HEK293T (cell line): ENCODE data around the gene BEAN1.

Experiments
- CTCF ChIA-PET: fragments of 350-600 bp; formaldehyde crosslinking; extraction: SDS; loops from one replicate; lab custom pipeline; 2021; ENCODE audit warnings: antibody characterized with exemption, inconsistent platforms; lab: Yijun Ruan, JAX
- POLR2A ChIA-PET: fragments of 350-600 bp; formaldehyde crosslinking; extraction: SDS; loops from one replicate; lab custom pipeline; 2020; ENCODE audit warnings: antibody characterized with exemption, inconsistent platforms; lab: Yijun Ruan, JAX
- DNase-seq: peaks from one replicate; pipeline ENCODE4 v3.0.0; 2012; ENCODE audit warnings: mixed read lengths; ENCODE audit errors: extremely low spot score
- ARNT ChIP-seq: fragments of 450-650 bp; IDR thresholded peaks from 2 replicates; pipeline ENCODE4 v1.6.1; 2017; ENCODE audit warnings: mild to moderate bottlenecking
- BHLHE40 ChIP-seq: fragments of 450-650 bp; IDR thresholded peaks from 2 replicates; pipeline ENCODE4 v1.6.1; 2016; ENCODE audit warnings: mild to moderate bottlenecking, moderate library complexity, borderline replicate concordance
- CTBP1 ChIP-seq: fragments of 450-650 bp; IDR thresholded peaks from 2 replicates; pipeline ENCODE4 v1.6.1; 2016; ENCODE audit warnings: borderline replicate concordance
- ELF4 ChIP-seq: fragments of 450-650 bp; IDR thresholded peaks from 2 replicates; pipeline ENCODE4 v1.6.1; 2017; ENCODE audit warnings: antibody characterized with exemption
- FOXA1 ChIP-seq: fragments of 450-650 bp; IDR thresholded peaks from 2 replicates; pipeline ENCODE4 v1.6.1; 2016; ENCODE audit warnings: mild to moderate bottlenecking
- FOXK2 ChIP-seq: fragments of 450-650 bp; IDR thresholded peaks from 2 replicates; pipeline ENCODE4 v1.6.1; 2016; ENCODE audit warnings: mild to moderate bottlenecking
- FOXM1 ChIP-seq: fragments of 450-650 bp; IDR thresholded peaks from 2 replicates; pipeline ENCODE4 v1.6.1; 2017; ENCODE audit warnings: mild to moderate bottlenecking, borderline replicate concordance
- HDGF ChIP-seq: fragments of 450-650 bp; IDR thresholded peaks from 2 replicates; pipeline ENCODE4 v1.6.1; 2017; ENCODE audit warnings: antibody characterized with exemption, borderline replicate concordance
- L3MBTL2 ChIP-seq: fragments of 450-650 bp; conservative IDR thresholded peaks from 2 replicates; pipeline ENCODE4 v1.6.1; 2016; ENCODE audit warnings: mild to moderate bottlenecking
- LEF1 ChIP-seq: fragments of 450-650 bp; IDR thresholded peaks from 2 replicates; pipeline ENCODE4 v1.6.1; 2017; ENCODE audit warnings: mild to moderate bottlenecking, borderline replicate concordance
- NFRKB ChIP-seq: fragments of 450-650 bp; IDR thresholded peaks from 2 replicates; pipeline ENCODE4 v1.6.1; 2016; ENCODE audit warnings: mild to moderate bottlenecking, moderate library complexity
- SP1 ChIP-seq: fragments of 450-650 bp; IDR thresholded peaks from 2 replicates; pipeline ENCODE4 v1.6.1; 2017
- SUZ12 ChIP-seq: fragments of 450-650 bp; IDR thresholded peaks from 2 replicates; pipeline ENCODE4 v1.6.1; 2016; ENCODE audit warnings: mild to moderate bottlenecking
- TARDBP ChIP-seq: fragments of 450-650 bp; IDR thresholded peaks from 2 replicates; pipeline ENCODE4 v1.6.1; 2016
- ZNF384 ChIP-seq: fragments of 450-650 bp; IDR thresholded peaks from 2 replicates; pipeline ENCODE4 v1.6.1; 2016
- TF ChIP-seq, protein P1 (sequence below): fragments of 450-650 bp; IDR thresholded peaks from 2 replicates; pipeline ENCODE4 v1.6.1; 2016

Gene BEAN1

GRCh38 chr16:66381585-66382170, 45.4 kb upstream of the BEAN1 start:
- ChIA-PET POLR2A (interaction anchor here (0.7 kb wide), 1 partner anchor 19 kb away, joined by 3 read pairs; no protein-coding TSS in a partner anchor), CTCF (interaction anchor here (0.7 to 1.4 kb wide), 2 partner anchors 24 to 166 kb away, joined by 4 read pairs; no protein-coding TSS in a partner anchor)
- TF ChIP-seq ARNT, result no peak
- TF ChIP-seq FOXK2, result no peak
- no peak for TF ChIP-seq SP1
- TF ChIP-seq ZNF384, result no peak
- TF ChIP-seq, protein P1, sequence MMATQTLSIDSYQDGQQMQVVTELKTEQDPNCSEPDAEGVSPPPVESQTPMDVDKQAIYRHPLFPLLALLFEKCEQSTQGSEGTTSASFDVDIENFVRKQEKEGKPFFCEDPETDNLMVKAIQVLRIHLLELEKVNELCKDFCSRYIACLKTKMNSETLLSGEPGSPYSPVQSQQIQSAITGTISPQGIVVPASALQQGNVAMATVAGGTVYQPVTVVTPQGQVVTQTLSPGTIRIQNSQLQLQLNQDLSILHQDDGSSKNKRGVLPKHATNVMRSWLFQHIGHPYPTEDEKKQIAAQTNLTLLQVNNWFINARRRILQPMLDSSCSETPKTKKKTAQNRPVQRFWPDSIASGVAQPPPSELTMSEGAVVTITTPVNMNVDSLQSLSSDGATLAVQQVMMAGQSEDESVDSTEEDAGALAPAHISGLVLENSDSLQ, result no peak
- TF ChIP-seq HDGF, result no peak
- no peak for TF ChIP-seq BHLHE40
- no peak for TF ChIP-seq L3MBTL2
- TF ChIP-seq SUZ12, result no peak
- no peak for TF ChIP-seq NFRKB
- TF ChIP-seq ELF4, result no peak
- TF ChIP-seq TARDBP, result no peak
- no peak for TF ChIP-seq FOXM1
- TF ChIP-seq FOXA1, result no peak
- no peak for TF ChIP-seq CTBP1
- TF ChIP-seq LEF1, result no peak
- DNase-seq, result no peak

DNA sequence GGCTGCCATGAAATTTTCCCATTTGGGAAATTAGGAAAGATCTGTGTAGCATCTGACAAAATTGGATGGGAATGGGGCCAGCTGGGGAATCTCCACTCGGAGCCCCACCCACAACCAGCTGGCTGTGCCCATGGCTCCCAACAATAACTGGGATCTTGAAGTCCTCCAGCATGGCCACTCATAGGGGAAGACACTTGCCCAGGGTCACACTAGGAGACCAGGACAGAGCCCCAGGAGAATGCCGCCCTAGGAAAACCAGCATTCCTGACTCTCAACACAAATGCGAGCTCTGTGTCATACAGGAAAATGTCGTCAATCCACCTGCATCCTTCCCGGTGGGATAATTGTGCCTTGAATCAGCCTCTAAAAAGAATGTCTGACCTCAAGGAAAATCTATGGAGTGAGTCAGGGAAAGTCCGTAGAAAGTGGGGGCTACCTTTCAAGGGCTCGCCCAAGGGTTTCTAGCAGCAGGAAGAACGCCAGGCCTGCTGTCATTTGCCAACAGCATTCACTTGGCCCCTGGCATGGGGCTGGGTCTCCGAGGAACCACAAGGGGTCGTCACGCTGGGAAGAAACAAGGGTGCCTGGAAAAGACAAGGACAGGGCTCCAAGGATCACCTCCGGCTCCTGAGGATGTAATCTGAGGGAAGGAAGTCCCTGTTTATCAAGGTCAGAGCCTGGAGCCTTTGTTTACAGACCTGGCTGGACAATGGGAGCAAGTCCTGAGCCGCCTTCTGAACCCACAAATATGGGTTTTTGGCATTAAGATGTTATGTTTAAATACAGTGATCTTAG, 44.7 kb upstream of the BEAN1 start:
- CTCF ChIA-PET, result interaction anchor here (0.7 to 1.4 kb wide), 2 partner anchors 25 to 165 kb away, joined by 4 read pairs; no protein-coding TSS in a partner anchor
- POLR2A ChIA-PET, result interaction anchor here (0.7 kb wide), 1 partner anchor 19 kb away, joined by 3 read pairs; no protein-coding TSS in a partner anchor
- no peak for TF ChIP-seq SUZ12
- no peak for TF ChIP-seq HDGF
- TF ChIP-seq FOXA1, result no peak
- TF ChIP-seq ARNT, result no peak
- no peak for TF ChIP-seq SP1
- no peak for TF ChIP-seq ELF4
- no peak for DNase-seq

GRCh38 chr16:66382966-66383299, 44.2 kb upstream of the BEAN1 start:
- peak; percentile 45 for DNase-seq
- ChIA-PET CTCF (no interaction called here), POLR2A (no interaction called here)
- TF ChIP-seq HDGF (no peak), FOXK2 (no peak), BHLHE40 (no peak), ELF4 (no peak), CTBP1 (no peak), FOXM1 (no peak), SP1 (no peak), SUZ12 (no peak), TARDBP (no peak), LEF1 (no peak), FOXA1 (no peak), ZNF384 (no peak), L3MBTL2 (no peak), NFRKB (no peak)
- TF ChIP-seq, protein P1, result no peak

DNA sequence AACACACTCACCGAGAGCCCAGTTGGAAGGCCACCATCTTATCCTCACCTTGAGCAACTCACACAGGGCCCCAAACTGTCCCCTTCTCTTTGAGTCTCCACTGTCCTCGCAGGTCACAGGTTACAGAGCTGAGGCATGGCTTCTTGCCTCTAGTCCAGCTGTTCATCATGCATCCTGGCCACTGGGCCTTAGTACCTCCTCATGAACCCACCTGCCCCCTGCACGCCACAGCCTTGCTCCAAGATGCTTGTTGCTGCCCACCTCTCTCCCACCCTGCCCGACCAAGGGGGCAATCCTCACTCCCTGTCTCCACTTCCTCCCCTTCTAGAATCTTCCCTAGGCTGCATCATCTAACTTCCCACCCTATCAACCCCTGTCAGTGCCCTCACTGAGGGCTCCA, 43.5 kb upstream of the BEAN1 start:
- DNase-seq, result no peak
- CTCF ChIA-PET, result interaction anchor here (0.6 kb wide), 1 partner anchor 19 kb away, joined by 6 read pairs; no protein-coding TSS in a partner anchor
- TF ChIP-seq FOXA1, result no peak
- TF ChIP-seq SP1, result no peak
- TF ChIP-seq, protein P1, result no peak
- no peak for TF ChIP-seq HDGF
- no peak for TF ChIP-seq NFRKB
- TF ChIP-seq L3MBTL2, result no peak
- no peak for TF ChIP-seq ZNF384
- POLR2A ChIA-PET, result no interaction called here

DNA sequence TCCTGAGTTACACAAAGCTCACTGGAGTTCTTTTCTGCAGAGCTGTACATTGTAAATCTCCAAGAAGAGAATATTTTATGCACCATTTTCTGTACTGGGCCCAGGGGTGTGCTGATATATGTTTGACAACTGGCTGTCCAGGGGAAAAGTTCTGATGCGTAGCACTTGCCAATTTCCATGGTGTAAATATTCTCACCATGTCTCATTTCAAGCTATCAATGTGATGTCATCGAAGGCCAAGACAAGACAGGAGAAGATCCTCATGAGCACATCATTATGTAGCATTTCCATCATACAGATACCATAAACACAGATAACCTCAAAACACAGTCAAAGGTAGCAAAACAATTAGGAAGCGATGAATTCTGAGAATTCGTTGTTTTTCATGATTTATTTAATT, 41.7 kb upstream of the BEAN1 start:
- DNase-seq, result no peak
- ChIA-PET CTCF (no interaction called here), POLR2A (no interaction called here)
- TF ChIP-seq FOXM1 (no peak), FOXK2 (no peak), SP1 (no peak), LEF1 (no peak), CTBP1 (no peak), L3MBTL2 (no peak), HDGF (no peak), ARNT (no peak), ELF4 (no peak), BHLHE40 (no peak)
